HG02973 (cell line): Measurements from ENCODE around the gene CPA4.

Source experiments
- ATAC-seq: cut with Tn5 transposase; IDR thresholded peaks from one replicate; pipeline ENCODE4 v1.9.1; 2021; ENCODE audit warnings: moderate library complexity; ENCODE audit not compliant: unreplicated experiment

CPA4 gene

DNA sequence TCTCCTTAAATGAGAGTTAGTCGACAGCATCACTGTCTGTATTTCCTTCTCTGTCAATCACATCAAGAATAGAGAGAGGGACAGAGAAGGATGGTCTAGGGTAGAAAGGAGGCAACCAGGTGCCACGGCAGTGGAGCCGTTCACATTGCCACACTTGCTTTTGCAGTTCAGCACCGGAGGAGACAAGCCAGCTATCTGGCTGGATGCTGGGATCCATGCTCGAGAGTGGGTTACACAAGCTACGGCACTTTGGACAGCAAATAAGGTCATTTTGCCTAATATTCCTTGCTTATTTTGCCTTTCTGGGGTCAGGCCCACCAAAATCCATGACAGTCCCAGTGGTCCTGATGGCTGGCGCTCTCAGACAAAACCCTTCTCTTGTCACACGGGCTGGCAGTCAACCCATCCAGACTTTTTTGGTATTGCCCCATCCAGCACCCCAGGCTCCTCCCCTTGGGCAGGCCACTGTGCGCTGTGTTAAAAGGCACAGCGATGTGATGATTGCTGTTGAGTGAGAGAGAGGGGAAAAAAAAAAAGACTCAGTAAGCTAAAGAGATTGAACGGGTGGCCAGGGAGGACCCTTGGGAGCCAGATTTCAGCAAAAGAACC, 17.9 kb upstream of the CPA4 start:
- no peak for ATAC-seq

DNA sequence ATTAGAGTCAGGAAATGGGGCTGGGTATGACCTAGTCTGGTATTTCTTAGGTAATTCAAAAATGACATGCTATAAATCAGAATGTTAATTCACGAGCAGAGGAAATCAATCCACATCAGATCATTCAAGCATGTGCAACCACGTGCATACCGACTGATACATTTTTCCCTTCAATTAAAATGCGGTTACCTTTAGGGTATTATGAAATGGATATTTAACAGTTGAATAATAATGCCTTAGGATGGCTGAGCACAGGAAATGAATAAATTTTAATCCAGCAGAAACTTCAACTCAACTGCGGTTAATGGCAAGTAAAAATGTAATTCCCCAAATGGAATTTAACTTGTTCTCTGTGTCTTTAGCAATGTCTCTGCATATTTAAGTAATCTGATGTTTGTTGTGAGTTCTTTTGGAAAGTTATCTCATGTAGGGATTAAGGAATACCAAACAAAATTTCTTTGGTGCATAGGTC, 17.1 kb upstream of the CPA4 start:
- ATAC-seq, result no peak

DNA sequence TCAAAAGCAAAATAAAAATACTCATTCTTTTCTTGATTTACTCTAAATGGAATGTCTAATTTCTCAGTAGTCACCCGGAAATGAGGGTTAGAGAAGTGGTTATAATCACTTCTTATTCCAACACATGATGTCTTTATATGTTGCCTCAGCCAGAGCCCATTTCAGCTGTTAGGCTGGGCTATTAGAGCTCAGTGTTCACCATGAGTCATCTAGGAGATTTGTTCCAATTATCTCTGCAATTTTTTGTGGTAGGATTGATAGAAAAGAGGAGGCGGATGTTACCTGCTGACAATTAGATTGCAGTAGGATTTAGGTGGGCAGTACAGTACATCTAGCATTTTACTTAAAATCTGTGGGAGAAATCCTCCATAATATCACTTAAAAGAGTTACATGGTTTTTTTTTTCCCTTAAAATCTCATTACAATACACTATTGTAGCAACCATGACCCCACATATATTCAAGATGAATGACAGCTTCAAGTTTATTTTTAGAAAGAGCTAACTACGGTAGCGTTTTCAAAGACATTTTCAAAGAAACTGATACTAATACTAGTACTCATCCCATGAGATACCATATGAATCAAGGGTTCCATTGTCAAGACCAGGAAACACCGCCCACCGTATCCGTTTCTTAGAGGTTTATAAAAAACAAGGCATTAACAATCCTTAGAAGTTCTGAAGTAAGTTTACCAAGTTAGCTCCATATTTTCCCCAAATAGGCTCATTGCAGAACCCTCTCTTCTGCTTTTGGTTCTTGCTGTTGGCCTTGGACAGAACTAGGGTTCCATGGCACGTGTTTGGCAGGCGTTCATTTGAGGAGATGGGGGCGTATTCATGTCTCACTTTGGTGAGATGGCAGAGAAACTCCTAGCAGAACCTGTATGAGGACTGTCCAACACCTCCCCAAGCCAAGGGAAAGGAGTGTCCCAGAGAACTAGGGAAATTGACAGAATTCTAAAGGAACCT, 15.9 kb upstream of the CPA4 start:
- ATAC-seq, result no peak

DNA sequence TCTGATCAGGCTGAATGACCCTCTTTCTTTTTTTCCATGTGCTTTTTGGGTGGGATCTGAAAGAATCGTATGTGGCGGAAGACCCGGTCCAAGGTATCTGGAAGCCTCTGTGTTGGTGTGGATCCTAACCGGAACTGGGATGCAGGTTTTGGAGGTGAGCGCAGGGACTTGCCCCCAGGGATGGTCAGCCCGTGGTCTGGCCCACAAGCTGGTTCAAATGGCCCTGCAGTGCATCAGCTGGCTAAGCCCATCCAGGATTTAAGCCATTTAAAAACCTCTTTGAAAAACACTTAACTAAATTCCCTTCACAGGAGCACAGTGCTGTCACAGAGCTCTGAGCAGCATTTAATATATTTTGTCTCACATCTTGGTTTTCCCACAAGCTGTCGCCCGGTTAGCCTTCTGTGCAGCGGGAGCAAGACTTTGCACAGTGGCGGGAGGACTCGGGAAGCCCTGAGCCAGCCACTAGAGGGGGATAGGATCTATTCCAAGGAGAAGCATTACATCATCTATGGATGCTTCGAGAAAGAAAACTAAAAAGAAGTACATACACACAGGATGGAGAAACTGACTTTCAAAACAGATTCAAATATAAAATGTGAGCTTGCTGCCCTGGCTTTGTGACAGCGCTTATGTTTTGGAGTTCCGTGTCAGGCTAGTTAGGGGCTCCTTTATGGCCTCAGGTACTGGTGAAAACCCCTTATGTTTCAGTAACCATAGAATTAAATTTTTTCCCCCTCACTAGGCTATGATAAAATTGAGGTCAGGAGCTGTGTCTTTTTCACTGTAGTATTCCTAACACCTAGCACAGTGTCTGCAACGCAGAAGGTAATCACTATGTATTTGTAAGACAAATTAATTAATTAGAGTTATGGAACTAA, 15.0 kb upstream of the CPA4 start:
- no peak for ATAC-seq

DNA sequence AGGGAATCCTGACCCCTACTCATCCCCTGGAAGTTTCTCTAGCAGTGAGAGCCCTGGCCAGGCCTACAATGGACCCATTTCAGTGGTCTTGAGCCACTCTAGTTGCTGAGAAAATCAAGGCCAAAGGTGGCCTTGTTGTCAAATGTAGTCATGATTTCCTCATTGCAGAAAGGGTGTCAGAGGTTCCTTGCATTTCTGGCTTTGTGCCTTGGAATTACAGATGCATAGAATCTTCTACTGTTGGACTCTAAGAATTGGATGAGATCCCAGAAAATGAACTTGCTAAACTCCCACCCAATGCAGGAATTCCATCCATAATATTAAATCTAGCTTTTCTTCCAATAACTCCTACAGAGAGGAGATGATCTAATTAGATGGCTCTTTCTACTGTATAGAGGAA, 14.1 kb upstream of the CPA4 start:
- no peak for ATAC-seq

DNA sequence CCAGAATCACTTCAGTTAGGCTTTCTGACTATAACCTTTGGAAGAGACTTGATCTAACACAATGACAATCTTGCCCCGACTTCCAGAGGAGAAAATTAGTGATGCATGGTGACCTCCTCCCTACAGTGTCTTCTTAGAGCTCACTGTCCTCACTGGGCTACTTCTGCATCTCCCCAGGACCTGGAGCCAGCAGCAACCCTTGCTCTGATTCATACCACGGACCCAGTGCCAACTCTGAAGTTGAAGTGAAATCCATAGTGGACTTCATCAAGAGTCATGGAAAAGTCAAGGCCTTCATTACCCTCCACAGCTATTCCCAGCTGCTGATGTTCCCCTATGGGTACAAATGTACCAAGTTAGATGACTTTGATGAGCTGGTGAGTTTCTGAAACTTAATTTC, 13.7 kb upstream of the CPA4 start:
- ATAC-seq, result no peak

DNA sequence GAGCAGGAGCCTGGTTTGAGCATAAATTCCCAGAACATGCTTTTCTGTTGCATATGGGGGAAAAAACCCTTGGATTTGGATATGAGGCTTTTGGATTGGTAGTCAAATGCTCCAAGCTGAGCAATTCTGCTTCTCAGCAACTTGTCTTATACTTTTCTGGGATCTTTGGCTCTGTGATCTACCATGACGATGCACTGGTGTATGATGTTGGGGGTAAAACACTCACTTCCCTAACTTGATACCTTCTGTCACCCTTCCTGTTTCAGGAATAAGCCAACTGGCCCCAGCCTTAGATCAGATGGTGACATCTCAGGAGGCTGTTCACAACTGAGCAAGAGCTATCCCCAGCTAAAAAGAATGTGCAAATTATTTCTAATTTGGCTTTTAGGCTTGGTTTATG, 13.1 kb upstream of the CPA4 start:
- no peak for ATAC-seq

DNA sequence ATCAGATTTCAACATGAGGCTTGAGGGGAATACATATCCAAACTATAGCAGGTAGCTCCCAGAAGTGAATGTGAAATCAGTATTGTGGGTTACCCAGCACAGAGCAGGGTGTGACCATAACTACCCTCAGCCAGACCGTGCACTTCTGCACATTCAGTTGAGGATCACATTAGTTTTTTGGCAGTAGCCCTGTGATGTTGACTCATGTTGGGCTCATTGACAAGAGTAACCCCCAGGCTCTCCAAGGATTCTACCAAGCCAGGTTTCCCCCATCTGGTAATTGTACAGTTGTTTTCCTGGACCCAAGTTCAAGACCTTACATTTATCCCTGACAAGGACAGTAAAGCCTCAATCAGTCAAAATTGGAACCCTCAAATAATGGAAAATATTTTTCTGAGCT, 11.7 kb upstream of the CPA4 start:
- ATAC-seq, result no peak

DNA sequence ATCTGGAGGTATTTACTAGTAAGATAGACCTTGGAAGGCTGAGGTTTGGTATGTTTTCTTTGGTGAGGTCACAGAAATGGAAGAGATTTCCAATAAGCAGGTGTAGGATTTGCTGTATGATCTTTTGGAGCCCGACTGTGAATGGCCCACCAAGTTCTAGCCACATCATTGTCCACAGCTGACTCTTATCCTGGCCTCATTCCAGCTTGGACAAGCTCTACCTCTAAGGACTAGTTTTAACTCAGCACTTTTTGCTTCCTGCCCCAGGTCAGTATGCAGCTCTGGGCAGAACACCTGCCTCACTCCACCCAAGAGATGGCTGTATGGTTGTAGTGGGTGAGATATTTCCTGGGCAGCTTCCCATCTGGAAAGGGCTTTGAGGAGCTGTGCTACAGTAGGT, 6.1 kb upstream of the CPA4 start:
- no peak for ATAC-seq

DNA sequence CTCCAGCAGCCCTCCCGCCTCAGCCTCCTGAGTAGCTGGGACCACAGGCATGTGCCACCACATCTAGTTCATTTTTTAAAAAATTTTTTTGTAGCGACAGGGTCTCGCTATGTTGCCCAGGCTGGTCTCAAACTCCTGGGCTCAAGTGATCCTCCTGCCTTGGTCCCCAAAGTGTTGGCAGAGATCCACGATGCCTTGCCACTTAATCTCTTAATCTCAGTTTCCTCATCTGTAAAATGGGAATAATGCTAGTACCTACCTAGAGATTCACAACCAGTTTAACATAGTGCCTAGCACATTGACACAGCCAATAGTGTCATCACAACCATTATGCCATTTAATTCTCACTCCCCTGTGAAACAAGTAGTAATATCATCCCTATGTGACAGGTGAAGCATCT, 4.8 kb upstream of the CPA4 start:
- ATAC-seq, result no peak

DNA sequence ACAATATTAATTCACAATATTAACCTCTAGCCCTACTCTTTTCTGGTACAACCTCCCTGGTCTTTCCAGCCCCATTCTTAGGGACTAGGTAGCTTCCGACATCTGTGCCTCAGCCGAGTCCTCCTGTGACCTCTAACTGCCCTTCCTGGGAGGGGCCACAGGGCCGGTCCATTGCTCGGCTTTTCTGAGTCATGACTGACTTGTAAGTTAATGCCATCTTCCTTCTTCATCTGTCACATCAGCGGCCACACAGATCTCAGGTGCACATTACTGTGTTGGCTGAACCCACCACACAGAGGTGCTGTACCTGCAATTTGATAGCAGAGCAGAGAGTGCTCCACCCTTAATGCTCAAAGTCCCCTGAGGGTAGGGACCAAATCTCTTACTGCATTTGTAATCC, 4.1 kb upstream of the CPA4 start:
- no peak for ATAC-seq

DNA sequence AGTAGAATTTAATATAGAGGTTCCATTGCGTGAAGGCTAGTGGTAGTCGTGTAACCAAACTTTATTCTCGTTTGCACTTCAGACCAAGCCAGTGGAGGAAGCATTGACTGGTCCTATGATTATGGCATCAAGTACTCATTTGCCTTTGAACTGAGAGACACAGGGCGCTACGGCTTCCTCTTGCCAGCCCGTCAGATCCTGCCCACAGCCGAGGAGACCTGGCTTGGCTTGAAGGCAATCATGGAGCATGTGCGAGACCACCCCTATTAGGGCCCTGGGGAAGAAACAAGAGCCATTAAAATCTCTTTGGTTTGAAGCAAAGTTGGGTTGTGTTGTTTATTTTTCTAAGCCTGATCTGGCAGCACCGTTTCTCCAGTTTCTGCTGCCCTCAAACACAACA, 3.5 kb upstream of the CPA4 start:
- ATAC-seq, result no peak

DNA sequence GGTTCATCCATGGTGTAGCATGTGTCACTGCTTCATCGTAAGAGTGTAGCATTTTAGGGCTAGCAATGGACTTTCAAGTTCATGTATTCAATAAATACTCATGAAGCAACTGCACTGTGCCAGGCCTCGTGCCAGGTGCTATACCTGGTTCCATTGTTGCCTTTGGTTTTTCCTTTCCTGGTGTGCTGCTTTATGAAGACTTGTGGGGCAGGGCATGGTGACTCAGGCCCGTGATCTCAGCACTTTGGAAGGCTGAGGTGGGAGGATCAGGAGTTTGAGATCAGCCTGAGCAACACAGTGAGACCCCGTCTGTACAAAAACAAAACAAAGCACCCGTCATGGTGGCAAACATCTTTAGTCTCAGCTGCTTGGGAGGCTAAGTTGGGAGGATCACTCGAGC, 2.2 kb upstream of the CPA4 start:
- no peak for ATAC-seq

DNA sequence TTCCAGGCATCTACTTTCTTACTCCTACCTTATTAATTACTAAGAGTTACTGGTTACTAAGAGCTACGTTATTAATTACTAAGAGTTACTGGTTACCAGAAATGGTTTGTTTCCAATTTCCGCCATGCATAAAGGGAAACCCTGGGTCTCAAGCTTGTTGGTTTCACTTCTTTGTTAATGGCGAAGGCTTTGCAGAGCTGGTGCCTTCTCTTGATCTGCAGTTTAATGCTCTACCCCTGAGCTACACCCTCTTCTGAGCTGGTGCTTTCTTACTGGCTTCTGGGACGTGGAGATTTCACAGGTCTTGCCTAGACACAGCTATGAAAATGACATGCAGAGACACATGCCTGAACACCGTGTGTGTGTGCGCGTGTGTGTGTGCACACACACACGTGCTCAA, 560 bp downstream of the CPA4 start:
- ATAC-seq, result no peak

DNA sequence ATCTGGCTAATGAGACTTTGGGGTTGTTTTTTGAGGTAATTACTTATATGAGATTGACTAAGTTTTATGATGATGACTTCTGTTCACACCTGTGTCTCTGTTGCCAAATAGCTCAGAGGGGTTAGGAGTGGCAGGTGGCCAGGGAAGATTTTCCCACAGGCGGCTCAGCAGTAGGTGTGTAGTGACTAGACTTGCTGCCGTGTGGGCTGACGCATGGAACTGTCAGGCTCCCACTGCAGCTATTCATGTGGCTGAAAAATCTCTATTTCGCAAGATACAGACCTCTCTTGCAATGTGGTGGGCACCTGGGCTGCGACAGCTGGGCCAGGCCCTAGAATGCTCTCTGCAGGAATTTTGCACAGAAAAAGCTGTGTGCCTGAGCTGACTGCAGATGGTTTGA, 1.4 kb downstream of the CPA4 start:
- ATAC-seq, result no peak

DNA sequence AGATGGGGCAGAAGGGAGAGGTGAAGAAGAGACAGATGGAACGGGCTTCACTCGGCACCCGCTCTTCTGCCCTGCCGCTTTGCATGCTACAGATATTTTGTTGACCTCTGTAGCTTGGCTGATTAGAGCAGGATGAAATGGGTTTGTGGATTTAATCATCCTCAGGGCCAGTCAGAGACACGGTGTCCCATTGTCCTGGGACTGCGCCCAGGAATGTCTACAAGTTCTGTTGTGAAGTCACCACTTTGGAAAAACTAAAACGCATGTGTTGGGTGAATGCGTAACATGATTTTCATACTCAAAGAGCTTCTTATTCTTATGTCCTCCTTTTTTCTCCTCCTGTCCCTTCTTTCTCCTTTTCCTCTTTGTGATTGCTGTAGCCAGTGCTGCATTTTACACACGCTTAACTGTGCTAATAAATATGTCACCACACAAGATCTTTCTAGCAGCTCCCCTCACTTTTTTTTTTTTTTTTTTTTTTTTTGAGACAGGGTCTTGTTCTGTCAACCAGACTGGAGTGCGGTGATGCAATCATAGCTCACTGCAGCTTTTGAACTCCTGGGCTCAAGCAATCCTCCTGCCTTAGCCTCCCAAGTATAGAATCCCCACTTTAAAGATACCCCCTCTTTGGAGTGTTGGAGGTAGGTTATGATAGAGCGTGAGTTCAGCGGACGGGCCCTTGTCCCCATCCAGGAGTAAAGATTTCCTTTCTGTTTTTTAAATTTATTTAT, 3.4 kb downstream of the CPA4 start:
- no peak for ATAC-seq

DNA sequence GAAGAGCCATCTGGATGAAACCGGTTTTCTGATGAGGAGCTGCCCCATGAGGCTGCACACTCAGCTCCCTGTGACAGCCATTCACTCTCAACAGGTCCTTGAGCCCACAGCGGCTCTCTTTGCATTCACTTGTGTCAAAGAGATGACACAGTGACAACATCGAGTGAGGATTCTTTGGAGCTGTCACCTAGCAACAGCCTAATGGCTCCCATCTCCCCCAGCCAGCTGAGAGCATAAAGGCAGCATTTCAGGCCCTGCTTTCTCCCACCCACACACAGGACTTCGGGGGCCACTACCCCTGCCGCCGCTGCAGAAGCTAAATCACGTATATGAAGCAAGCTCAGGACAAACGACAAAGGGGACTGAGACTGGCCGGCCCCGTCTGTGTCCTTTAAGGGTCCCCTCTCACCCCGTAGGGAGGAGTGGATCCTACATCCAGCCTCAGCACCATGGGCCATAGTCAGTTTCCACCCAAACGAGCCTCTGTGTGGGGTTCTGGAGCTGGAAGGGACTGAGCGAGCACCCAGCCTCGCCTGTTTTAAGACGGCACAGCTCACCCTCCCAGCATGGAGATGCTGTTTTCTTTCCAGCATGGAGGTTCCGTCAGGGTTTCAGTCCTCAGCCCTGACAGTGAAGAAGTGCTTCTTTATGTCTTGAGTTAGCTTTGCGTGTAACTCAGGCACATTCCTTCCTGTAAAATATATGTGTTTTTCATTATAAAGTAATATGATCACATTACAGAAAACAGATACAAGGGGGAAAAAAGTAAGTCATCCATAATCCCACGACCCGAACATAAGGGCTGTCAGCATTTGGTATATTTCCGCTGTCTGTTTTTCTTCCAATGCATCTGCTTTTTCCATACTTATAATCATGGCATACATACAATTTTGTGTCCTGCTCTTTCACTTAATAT, 4.9 kb downstream of the CPA4 start:
- ATAC-seq, result no peak

DNA sequence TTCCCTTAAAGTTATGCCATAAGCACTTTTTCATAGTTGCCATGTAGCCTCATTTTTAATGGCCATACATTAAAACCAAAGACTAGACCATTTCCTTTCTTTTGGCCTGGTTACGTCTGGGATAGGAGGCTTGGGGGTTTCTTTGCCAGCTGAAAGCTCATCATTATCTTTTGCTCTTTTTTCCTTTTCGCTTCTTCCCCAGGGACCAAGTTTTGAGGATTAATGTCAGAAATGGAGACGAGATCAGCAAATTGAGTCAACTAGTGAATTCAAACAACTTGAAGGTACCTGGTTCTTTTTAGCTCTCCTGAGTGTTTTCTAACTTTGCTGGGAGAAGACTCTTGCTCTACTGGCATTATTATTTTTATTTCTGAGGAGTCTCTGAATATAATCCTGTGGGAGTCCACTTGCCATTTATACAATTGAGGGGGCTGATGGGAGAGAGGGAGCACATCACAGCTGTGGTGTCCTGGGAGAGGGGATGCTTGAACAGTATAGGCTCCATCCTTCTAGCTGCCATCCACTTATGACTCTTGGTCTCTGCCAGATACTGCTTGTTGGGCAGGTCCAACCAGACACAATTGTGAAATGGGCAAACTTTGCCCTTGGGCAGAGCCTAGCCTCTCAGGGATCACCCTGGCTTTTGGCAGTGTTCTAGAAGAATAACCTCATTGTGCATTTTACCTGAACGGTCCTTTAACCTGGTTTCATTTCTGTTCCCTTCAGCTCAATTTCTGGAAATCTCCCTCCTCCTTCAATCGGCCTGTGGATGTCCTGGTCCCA, 5.8 kb downstream of the CPA4 start:
- ATAC-seq, result no peak

DNA sequence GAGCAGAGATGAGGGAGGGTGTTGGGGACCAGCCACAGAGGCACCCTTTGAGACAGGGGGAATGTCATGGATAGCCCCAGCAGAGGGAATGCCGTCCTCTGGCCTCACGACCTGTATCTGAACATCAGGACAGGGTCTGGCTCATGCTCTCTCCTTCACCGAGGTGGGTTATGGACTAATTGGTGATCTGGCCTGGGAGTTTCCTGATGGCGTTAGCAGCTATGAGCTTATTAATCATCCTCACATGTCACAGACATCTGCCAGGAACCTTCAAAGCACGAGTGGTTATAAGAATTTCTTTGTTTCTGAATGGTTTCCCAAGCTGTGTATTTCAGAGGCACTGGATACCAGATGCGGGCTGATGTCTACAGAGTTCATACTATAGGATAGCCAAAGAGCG, 6.9 kb downstream of the CPA4 start:
- ATAC-seq, result no peak
